HepG2 (cell line): ENCODE results near the gene SLC16A3. TPM values are rescaled to one million over a fixed set of nuclear protein-coding genes. Genes with fewer than 3 reads are reported as not detected.

Experiments
- ATAC-seq: fragments of 200-7000 bp; cut with Tn5 transposase; 3 replicates; pipeline ENCODE4 v1.9.1; 2020; ENCODE audit warnings: mild to moderate bottlenecking, moderate library complexity
- BruUV-seq: library from RNA; stranded (reverse); fragments of 400-500 nt; replicated peaks from 2 replicates; lab custom pipeline; 2021; lab: Mats Ljungman, UMichigan
- CTCF ChIA-PET: fragments of 300-600 bp; formaldehyde crosslinking; extraction: SDS; loops from one replicate; lab custom pipeline; 2021; ENCODE audit warnings: low total read pairs, inconsistent platforms, low intra/inter-chr PET ratio; lab: Yijun Ruan, JAX
- POLR2A ChIA-PET: fragments of 350-600 bp; sonication (Branson Sonifier 250); formaldehyde crosslinking; loops from one replicate; lab custom pipeline; 2020; ENCODE audit warnings: antibody characterized with exemption, inconsistent platforms; lab: Yijun Ruan, JAX
- DNase-seq: peaks from one replicate; pipeline ENCODE4 v3.0.0-alpha.2; 2015; ENCODE audit warnings: low spot score
- FAIRE-seq: peaks from 3 replicates; lab custom pipeline; 2011; peaks lifted over from hg19 to GRCh38; lab: Jason Lieb, UNC
- H2AFZ ChIP-seq: one replicate; pipeline ENCODE4 v1.6.1; 2011; ENCODE audit warnings: low read length, inconsistent platforms
- H3K27ac ChIP-seq: fragments of 300-600 bp; 3 replicates; pipeline ENCODE4 v1.8.0; 2011; ENCODE audit warnings: mixed run types, mild to moderate bottlenecking, mixed read lengths, low read length, inconsistent platforms; ENCODE audit not compliant: insufficient read depth; ENCODE audit errors: extremely low read length
- H3K27me3 ChIP-seq, 2 experiments: fragments of 200-600 bp in 1 of 2; 2 replicates in 1 of 2; 3 replicates in 1 of 2; pipeline versions ENCODE4 v1.6.0 to v1.8.0; 2011; ENCODE audit warnings: low read length in 2 of 2, mild to moderate bottlenecking in 2 of 2, moderate library complexity in 2 of 2, inconsistent platforms in 1 of 2; ENCODE audit not compliant: insufficient read depth in 2 of 2, control insufficient read depth in 1 of 2
- H3K36me3 ChIP-seq, 2 experiments: fragments of 200-600 bp in 1 of 2; replicated peaks in 1 of 2; 2 replicates in 1 of 2; 3 replicates in 1 of 2; pipeline versions ENCODE4 v1.5.1 to v1.8.0; 2011; ENCODE audit warnings: low read length in 2 of 2, inconsistent platforms in 1 of 2; ENCODE audit not compliant: insufficient read depth in 2 of 2, control insufficient read depth in 1 of 2
- H3K4me1 ChIP-seq: 2 replicates; pipeline ENCODE4 v1.5.1; 2012; ENCODE audit warnings: low read length, inconsistent platforms; ENCODE audit not compliant: insufficient read depth
- H3K4me2 ChIP-seq: 2 replicates; pipeline ENCODE4 v1.6.0; 2011; ENCODE audit warnings: low read depth, low read length, inconsistent platforms
- H3K4me3 ChIP-seq, 3 experiments: fragments of 200-600 bp in 1 of 3; sonication (generic), shearing (Covaris generic) in 1 of 3; replicated peaks in 1 of 3; 2 replicates each; pipeline ENCODE4 v1.5.1; 2011 to 2016; ENCODE audit warnings: low read length in 3 of 3, inconsistent platforms in 2 of 3, low read depth in 2 of 3, mild to moderate bottlenecking in 2 of 3, control low read depth in 1 of 3, mixed read lengths in 1 of 3; ENCODE audit not compliant: insufficient read depth in 1 of 3
- H3K79me2 ChIP-seq: one replicate; pipeline ENCODE4 v1.6.1; 2011; ENCODE audit warnings: low read length, inconsistent platforms; ENCODE audit not compliant: insufficient read depth
- H3K9ac ChIP-seq: 2 replicates; pipeline ENCODE4 v1.6.0; 2011; ENCODE audit warnings: mild to moderate bottlenecking, low read depth, low read length, inconsistent platforms; ENCODE audit not compliant: insufficient read depth
- H3K9me3 ChIP-seq: 2 replicates; pipeline ENCODE4 v1.5.1; 2012; ENCODE audit warnings: mild to moderate bottlenecking, low read length
- H4K20me1 ChIP-seq: 2 replicates; pipeline ENCODE4 v1.6.0; 2011; ENCODE audit warnings: inconsistent platforms, mild to moderate bottlenecking, low read length, moderate library complexity; ENCODE audit not compliant: insufficient read depth
- MAFF ChIP-seq: IDR thresholded peaks from 2 replicates; pipeline ENCODE4 v1.6.1; 2011; ENCODE audit warnings: low read depth, low read length, improper control_type of control experiment
- MAFK ChIP-seq, 2 experiments: IDR thresholded peaks in 1 of 2; conservative IDR thresholded peaks in 1 of 2; 2 replicates each; pipeline ENCODE4 v1.6.1; 2011; ENCODE audit warnings: improper control_type of control experiment in 2 of 2, low read length in 2 of 2
- MEF2D ChIP-seq: sonication (generic); formaldehyde crosslinking; IDR thresholded peaks from 2 replicates; pipeline ENCODE4 v1.5.1; 2020; ENCODE audit warnings: mild to moderate bottlenecking, missing genetic modification reagents
- PHF8 ChIP-seq: sonication (generic); formaldehyde crosslinking; IDR thresholded peaks from 2 replicates; pipeline ENCODE4 v1.5.0; 2020; ENCODE audit warnings: missing genetic modification reagents
- SIX1 ChIP-seq: sonication (generic); formaldehyde crosslinking; IDR thresholded peaks from 2 replicates; pipeline ENCODE4 v1.4.0; 2020; ENCODE audit warnings: missing genetic modification reagents, borderline replicate concordance
- TEAD2 ChIP-seq: sonication (generic); formaldehyde crosslinking; IDR thresholded peaks from 2 replicates; pipeline ENCODE4 v1.9.0; 2021; ENCODE audit warnings: missing genetic modification reagents
- ZFY ChIP-seq: sonication (generic); formaldehyde crosslinking; IDR thresholded peaks from 2 replicates; pipeline ENCODE4 v1.4.0; 2020; ENCODE audit warnings: missing genetic modification reagents
- WGBS: methylation state at CpG from one replicate; pipeline ENCODE4 v1.1.6; 2017; ENCODE audit warnings: low lambda C conversion rate; 5-methylcytosine and 5-hydroxymethylcytosine counted together
- in situ Hi-C: cut with HindIII; loops from 2 replicates; pipeline ENCODE4 v1.10.0; 2017; ENCODE audit warnings: low pct_unique_long_range_greater_than_20kb; ENCODE audit not compliant: extremely low pct_ligation_motif_present
- intact Hi-C: fragments of 100-400 bp; cut with micrococcal nuclease; formaldehyde crosslinking; loops from one replicate; pipeline ENCODE4 v1.10.0; 2022; ENCODE audit not compliant: unreplicated experiment
- polyA plus RNA-seq, 8 experiments: library from polyadenylated mRNA; depleted of rRNA in 3 of 8; stranded (reverse) in 7 of 8; unstranded in 1 of 8; fragments of >200 nt; fragmentation: Illumina TruSeq in 4 of 8; extraction: Trizol in 4 of 8; gene quantifications; 2 replicates each; pipeline versions ENCODE4 v1.2.1 to v1.2.3, GENCODE V29; 2011 to 2016; ENCODE audit warnings: low read depth in 4 of 8, missing spikeins in 1 of 8, mixed read lengths in 1 of 8; ENCODE audit not compliant: insufficient read depth in 1 of 8
- total RNA-seq, 5 experiments: library from RNA; depleted of rRNA; stranded (reverse); fragments of >200 nt; fragmentation: Illumina TruSeq; extraction: Trizol; gene quantifications; 2 replicates each; pipeline ENCODE4 v1.2.3, GENCODE V29; 2016; ENCODE audit warnings: low read depth in 1 of 5
- TF ChIP-seq, protein P1 (sequence below): sonication (generic); formaldehyde crosslinking; conservative IDR thresholded peaks from 2 replicates; pipeline ENCODE4 v1.5.0; 2020; ENCODE audit warnings: missing genetic modification reagents

The SLC16A3 gene
- total and polyA plus RNA-seq, 2 of the 13 experiments (the other 11 are each of a cell fraction or from before 2014, with no cell fraction given), result 242 to 349 TPM

- no peak overlapping the region for H3K9ac ChIP-seq
- WGBS, result 98% methylated on average over 10 of the region's 10 CpGs
- TF ChIP-seq MEF2D, result no peak
- no peak for TF ChIP-seq PHF8 (CRISPR knock-in tag)
- no peak for TF ChIP-seq ZFY (CRISPR knock-in tag)
- TF ChIP-seq TEAD2 (CRISPR knock-in tag), result no peak
- TF ChIP-seq, protein P1, sequence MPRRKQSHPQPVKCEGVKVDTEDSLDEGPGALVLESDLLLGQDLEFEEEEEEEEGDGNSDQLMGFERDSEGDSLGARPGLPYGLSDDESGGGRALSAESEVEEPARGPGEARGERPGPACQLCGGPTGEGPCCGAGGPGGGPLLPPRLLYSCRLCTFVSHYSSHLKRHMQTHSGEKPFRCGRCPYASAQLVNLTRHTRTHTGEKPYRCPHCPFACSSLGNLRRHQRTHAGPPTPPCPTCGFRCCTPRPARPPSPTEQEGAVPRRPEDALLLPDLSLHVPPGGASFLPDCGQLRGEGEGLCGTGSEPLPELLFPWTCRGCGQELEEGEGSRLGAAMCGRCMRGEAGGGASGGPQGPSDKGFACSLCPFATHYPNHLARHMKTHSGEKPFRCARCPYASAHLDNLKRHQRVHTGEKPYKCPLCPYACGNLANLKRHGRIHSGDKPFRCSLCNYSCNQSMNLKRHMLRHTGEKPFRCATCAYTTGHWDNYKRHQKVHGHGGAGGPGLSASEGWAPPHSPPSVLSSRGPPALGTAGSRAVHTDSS (CRISPR knock-in tag), result no peak
- TF ChIP-seq, all 625 proteins: peak for 0
- intact Hi-C loops, result no loop called here
- Histone ChIP-seq H2AFZ (no peak overlapping the region), H3K9me3 (no peaks in the 10 kb centered on the region), H3K36me3 (peaks cover 4 to 21% of the 10 kb centered on the region in 2 experiments; a peak in 4 of 5 replicates), H3K4me1 (peaks cover 13% of the 10 kb centered on the region), H3K4me3 (no peak overlapping the region), H3K79me2 (no peaks in the 10 kb centered on the region), H3K27me3 (no peaks in the 10 kb centered on the region), H4K20me1 (no peaks in the 10 kb centered on the region), H3K4me2 (no peak overlapping the region), H3K27ac (no peak overlapping the region)
- CTCF ChIA-PET, result no interaction called here
- DNase-seq (no peak), ATAC-seq (no peak), FAIRE-seq (no peak)
- in situ Hi-C loops, result no loop called here
- BruUV-seq, result no TSS peak
- POLR2A ChIA-PET, result no interaction called here
Measured at GRCh38 chr17:82179946-82180475, 48.8 kb upstream of the SLC16A3 start.

DNA sequence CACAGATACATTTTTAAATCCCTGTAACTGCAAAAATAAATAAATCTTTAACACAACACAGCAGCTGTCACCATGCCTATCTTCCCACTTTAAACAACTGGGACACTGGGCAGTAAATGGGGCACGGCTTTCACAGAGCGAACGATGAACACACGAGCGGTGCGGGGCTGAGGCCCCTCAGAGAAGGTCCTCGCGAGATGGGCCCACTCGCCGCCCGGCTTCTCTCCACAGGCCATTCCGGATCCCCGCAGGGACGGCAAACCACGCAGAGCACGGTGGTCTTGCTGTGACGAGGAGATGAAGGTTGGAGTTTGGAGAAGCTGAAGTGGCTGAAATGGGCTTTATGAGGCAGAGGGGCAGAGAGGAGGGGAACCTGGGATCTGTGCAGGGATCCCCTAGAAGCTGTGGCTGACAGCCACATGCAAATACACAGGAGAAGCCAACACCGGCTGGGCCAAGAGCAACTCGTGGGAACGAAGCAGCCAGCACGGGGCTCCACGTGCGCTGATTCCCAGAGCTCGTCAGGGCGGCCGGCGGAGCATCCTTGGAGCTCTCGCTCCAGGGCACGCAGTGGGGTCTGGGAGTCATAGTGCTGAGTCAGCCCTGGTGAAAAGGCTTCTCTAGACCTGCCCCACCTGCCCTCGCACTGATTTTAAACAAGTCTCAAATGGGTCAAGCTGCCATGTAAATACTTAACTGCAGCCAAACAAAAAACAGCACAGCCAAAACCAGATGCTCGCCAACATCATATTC lies 47.9 kb upstream of the SLC16A3 start:
- no peaks in the 10 kb centered on the region for H3K79me2 ChIP-seq
- intact Hi-C loops (no loop called here), in situ Hi-C loops (no loop called here)
- no TSS peak for BruUV-seq
- H3K9me3 ChIP-seq, result no peaks in the 10 kb centered on the region
- TF ChIP-seq MAFF (peak; percentile 58), MAFK (conservative IDR thresholded peaks at IDR 0.05 in 1 of 2, IDR thresholded peaks at IDR 0.05 in 1 of 2; ENCODE audit: low read length in 2 of 2) (peak; percentile 67 to 82), SIX1 (CRISPR knock-in tag) (no peak)
- H3K4me3 ChIP-seq, result no peak overlapping the region
- H4K20me1 ChIP-seq, result no peaks in the 10 kb centered on the region
- ATAC-seq (no peak), FAIRE-seq (no peak), DNase-seq (no peak)
- no peak overlapping the region for H3K9ac ChIP-seq
- H2AFZ ChIP-seq, result no peak overlapping the region
- H3K36me3 ChIP-seq, result peaks cover 4 to 23% of the 10 kb centered on the region in 2 experiments
- no peak overlapping the region for H3K4me2 ChIP-seq
- ChIA-PET POLR2A (no interaction called here), CTCF (no interaction called here)
- WGBS, result 98% methylated on average over 31 of the region's 31 CpGs
- H3K4me1 ChIP-seq, result peaks cover 6% of the 10 kb centered on the region
- no peaks in the 10 kb centered on the region for H3K27me3 ChIP-seq
- no peak overlapping the region for H3K27ac ChIP-seq
